Stimulated activated naive CD4-positive, alpha-beta T cell (primary cell): Measurements from ENCODE around the gene CCT8L2.
"Not testable (repeated sequence)": the region's sequence is repeated elsewhere in the genome, so short reads cannot be mapped to it uniquely, and the experiment has no call there.

Experiments used
- DNase-seq, 6 experiments: peaks; one replicate each; lab custom pipeline; 2025; lab: John Stamatoyannopoulos, UW

CCT8L2 gene

GRCh38 chr22:16558376-16558945 is 34.1 kb downstream of the CCT8L2 start:
- not testable (repeated sequence) for DNase-seq

- DNase-seq: not testable (repeated sequence)
Measured at GRCh38 chr22:16557511-16557910, 35.1 kb downstream of the CCT8L2 start.

GRCh38 chr22:16555077-16555994 is 37.3 kb downstream of the CCT8L2 start:
- not testable (repeated sequence) for DNase-seq

GRCh38 chr22:16543310-16543709 is 49.3 kb downstream of the CCT8L2 start:
- not testable (repeated sequence) for DNase-seq
